SK-MEL-5 (cell line): Measurements from ENCODE around the gene AUH. TPM values are rescaled to one million over a fixed set of nuclear protein-coding genes. Genes with fewer than 3 reads are reported as not detected.
"Not testable (repeated sequence)": the region's sequence is repeated elsewhere in the genome, so short reads cannot be mapped to it uniquely, and the experiment has no call there.

Source experiments
- DNase-seq: peaks from one replicate; pipeline ENCODE4 v3.0.0-alpha.2; 2016; ENCODE audit warnings: low read depth, low spot score
- in situ Hi-C: cut with HindIII; loops from 2 replicates; pipeline ENCODE4 v1.10.0; 2016; ENCODE audit warnings: low sequenced_read_pairs, high pct_unique_total_duplicates, low pct_unique_long_range_greater_than_20kb
- polyA plus RNA-seq, 2 experiments: library from polyadenylated mRNA; depleted of rRNA; stranded (reverse); fragments of >200 nt; gene quantifications; 2 replicates each; pipeline ENCODE4 v1.2.3, GENCODE V29; 2015
- total RNA-seq: library from RNA; depleted of rRNA; stranded (reverse); fragments of >200 nt; shearing (Covaris generic); gene quantifications from 2 replicates; pipeline ENCODE4 v1.2.3, GENCODE V29; 2014; rRNA removed

Gene AUH
- 29.7 and 29.9 TPM in 2 replicates for total RNA-seq
- 18.0 and 19.0 TPM in 2 replicates for polyA plus RNA-seq (2015; cell fraction: cytosol; rRNA removed)
- polyA plus RNA-seq (2015; cell fraction: nucleus; rRNA removed) = 29.8 and 52.7 TPM in 2 replicates

DNA sequence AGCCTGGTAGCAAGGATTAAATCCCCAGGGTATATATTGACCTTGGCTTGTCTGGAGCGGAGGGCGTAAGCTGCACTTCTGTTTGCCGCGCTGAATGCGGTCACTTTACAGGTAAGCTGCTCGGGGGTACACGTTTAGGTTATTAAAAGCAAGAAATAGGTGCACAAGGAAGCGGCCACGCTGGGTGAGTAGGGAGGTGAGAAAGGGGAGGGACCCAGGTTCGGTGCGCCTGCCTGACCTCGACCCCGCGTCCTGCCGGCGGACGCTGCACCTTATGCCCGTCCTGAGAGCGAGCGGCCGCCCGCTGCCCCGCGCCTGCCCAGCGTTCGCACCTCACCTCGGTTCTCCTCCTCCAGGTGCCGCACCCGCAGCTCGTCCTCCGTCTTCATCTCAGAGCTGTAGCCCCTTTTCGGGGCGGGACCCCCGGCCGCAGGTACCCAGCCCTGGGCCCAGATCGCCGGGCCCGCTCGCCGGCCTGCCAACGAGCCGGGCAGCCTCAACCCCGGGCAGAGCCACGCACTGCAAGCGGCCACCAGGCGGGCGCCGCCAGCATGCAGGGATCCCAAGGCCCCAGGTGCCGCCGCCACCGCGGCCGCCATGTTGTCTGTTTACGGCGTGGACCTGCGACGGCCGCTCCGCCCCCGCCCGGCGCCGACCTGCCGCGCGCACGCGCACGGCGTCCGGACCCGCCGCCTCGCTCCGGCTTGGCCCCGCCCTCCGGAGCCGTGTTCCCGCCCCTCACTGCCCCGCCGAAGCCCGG is at the start of gene AUH:
TSS of gene AUH (minus strand) at position 628 of the 760 bp plus-strand sequence. CDS start at position 599, 29 bp downstream.
- in situ Hi-C loops = no loop called here
- peak; percentile 82 for DNase-seq

DNA sequence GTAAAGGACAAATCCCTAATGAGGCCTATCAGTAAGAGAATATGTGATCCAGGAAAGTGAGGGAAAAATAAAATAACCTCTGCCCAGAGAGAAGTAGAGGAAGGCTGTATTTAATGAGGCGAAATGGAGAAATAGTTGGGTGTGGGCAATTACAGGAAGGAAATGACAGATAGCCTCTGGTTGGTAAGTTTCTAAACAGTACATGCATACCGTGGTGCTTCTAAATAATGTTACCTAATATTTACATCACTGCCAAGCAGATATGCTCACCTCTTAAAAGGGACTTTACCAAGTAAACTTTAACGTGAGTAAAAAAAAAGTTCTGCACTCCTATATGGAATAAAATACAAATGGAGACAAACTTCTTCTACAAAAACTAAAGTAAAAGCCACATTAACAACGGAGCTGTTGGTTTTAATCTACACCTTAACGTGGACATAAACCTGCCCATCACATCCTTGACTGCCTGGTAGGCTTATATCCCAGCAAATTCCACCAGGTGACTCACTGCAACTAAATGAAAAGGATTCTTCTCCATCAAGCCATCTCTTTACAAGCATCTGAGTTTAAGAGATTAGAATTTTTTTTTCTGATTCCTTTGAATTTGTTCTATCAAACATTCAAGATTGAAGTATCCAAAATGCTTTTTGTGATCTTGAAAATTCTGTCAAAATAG is 49.5 kb upstream of the AUH start:
- in situ Hi-C loops = no loop called here
- no peak for DNase-seq

GRCh38 chr9:91410161-91410560 is 48.4 kb upstream of the AUH start:
- in situ Hi-C loops = no loop called here
- no peak for DNase-seq

- in situ Hi-C loops = no loop called here
- no peak for DNase-seq
These were observed 46.8 kb upstream of the AUH start for GRCh38 chr9:91408475-91408874.

GRCh38 chr9:91407580-91408318 is 46.0 kb upstream of the AUH start:
- in situ Hi-C loops = no loop called here
- DNase-seq = no peak

- in situ Hi-C loops = no loop called here
- DNase-seq = no peak
These were observed 43.8 kb upstream of the AUH start for GRCh38 chr9:91405343-91406077.

- no peak for DNase-seq
- in situ Hi-C loops = no loop called here
These were observed 42.2 kb upstream of the AUH start for GRCh38 chr9:91403665-91404543.

DNA sequence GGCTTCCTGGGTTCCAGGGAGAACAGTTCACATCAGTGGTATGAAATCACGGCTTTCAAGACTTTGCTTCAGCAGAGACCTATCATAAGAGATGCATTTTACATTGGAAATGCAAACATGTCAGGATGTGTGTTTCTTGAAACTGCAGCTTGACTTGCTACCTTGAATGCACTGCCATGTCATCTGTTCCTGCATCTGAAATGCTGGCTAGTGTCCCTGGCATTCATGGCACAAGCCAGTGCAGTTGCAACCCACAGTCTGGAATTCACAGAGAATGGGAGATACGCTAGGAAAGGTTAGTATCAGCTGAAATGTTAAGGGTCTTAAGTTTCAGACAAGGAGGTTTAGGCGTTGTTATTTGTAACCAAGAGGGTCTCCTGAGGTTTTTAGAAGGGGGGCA is 37.2 kb upstream of the AUH start:
- in situ Hi-C loops = no loop called here
- DNase-seq = no peak

GRCh38 chr9:91395553-91396471 is 34.1 kb upstream of the AUH start:
- in situ Hi-C loops = no loop called here
- peak; percentile 60 for DNase-seq

- in situ Hi-C loops = no loop called here
- peak; percentile 11 for DNase-seq
These were observed 33.4 kb upstream of the AUH start for GRCh38 chr9:91395106-91395552.

DNA sequence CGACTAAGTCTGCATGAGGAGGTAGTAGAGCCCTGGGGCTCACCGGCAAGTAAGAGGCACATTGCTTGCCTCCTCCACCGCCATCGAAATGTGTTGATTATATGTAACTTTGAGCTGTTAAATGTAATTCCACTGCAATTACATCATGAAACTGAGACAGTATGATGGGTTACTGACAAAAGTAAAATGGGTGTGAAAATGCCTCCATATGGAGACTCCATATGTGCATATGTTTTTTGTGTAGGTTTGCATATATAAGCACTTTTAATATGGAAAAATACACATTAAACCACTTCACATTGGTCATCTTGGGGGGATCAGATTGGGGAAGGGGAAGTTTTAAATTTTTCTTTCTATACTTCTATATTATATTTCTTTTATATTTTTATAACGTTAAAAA is 32.1 kb upstream of the AUH start:
- in situ Hi-C loops = no loop called here
- DNase-seq = no peak

DNA sequence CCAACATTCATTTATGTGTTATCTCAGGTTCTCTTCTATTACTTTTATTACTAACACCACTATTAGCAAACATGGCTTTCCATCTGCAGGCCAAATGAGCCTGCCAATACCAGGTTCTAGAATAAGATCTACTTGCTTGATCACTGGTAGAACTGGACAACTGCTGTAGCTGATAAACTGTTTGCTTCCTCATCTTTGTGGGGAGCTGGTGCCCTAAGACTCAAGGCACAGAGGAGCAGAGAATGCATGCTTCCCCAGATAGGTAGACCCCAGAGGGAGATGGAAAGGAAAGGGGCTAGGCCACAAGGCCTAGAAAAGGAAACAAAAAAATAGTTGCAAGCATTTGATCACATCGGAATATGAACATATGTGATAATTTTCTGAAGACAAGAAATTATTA is 30.7 kb upstream of the AUH start:
- in situ Hi-C loops = no loop called here
- DNase-seq = no peak

GRCh38 chr9:91391818-91392217 is 30.1 kb upstream of the AUH start:
- no peak for DNase-seq
- in situ Hi-C loops = no loop called here

GRCh38 chr9:91391412-91391811 is 29.7 kb upstream of the AUH start:
- no peak for DNase-seq
- in situ Hi-C loops = no loop called here

- in situ Hi-C loops, DNase-seq: not testable (repeated sequence)
These were observed 28.0 kb upstream of the AUH start for GRCh38 chr9:91389686-91390085.

DNA sequence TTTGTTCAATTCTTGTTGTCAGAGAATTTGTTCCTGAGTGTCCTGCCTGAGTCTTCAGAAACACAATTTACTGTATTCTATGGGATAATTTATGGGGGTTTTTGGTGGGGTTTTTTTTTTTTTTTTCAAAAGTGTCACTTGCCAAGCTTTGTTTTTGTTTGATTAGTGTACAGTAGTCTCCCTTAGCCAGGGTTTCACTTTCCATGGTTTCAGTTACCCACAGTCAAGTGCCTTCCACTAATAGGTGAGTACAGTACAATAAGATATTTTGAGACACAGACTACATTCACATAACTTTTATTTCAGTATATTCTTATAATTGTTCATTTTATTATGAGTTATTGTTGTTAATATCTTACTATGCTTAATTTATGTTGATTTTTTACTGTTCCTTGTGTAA is 25.0 kb upstream of the AUH start:
- in situ Hi-C loops = no loop called here
- no peak for DNase-seq
